Fibroblast of the aortic adventitia (primary cell): ENCODE measurements around the gene SCFD1. TPM values are rescaled to one million over a fixed set of nuclear protein-coding genes. Genes with fewer than 3 reads are reported as not detected.

Experiments used
- DNase-seq: peaks from one replicate; pipeline ENCODE4 v3.0.0-alpha.2; 2010; ENCODE audit warnings: low read depth
- H3K4me3 ChIP-seq: 2 replicates; pipeline ENCODE4 v1.5.1; 2011; ENCODE audit warnings: low read depth, mild to moderate bottlenecking, control low read depth, low read length, moderate library complexity
- CTCF ChIP-seq: IDR thresholded peaks from 2 replicates; pipeline ENCODE4 v1.5.1; 2011; ENCODE audit warnings: mild to moderate bottlenecking, low read length, control low read depth, inconsistent platforms; ENCODE audit not compliant: insufficient read depth
- total RNA-seq: library from RNA; depleted of rRNA; stranded (reverse); fragments of >200 nt; gene quantifications from 2 replicates; pipeline ENCODE4 v1.2.3, GENCODE V29; 2012; ENCODE audit warnings: low replicate concordance

SCFD1 gene
- total RNA-seq, 1 donor = 125 TPM

- TF ChIP-seq CTCF = no peak
- no peak overlapping the region for H3K4me3 ChIP-seq
- DNase-seq = no peak
Observed at GRCh38 chr14:30651937-30652336, 29.8 kb downstream of the SCFD1 start.

GRCh38 chr14:30655124-30655523 is 33.0 kb downstream of the SCFD1 start:
- no peak for DNase-seq
- no peak overlapping the region for H3K4me3 ChIP-seq
- TF ChIP-seq CTCF = no peak

- no peak for TF ChIP-seq CTCF
- no peak overlapping the region for H3K4me3 ChIP-seq
- no peak for DNase-seq
Observed at GRCh38 chr14:30655658-30656057, 33.5 kb downstream of the SCFD1 start.

- DNase-seq = peak; percentile 38
- peak; percentile 73 for TF ChIP-seq CTCF
Observed at GRCh38 chr14:30656190-30656632, 34.1 kb downstream of the SCFD1 start.

GRCh38 chr14:30657050-30657449 is 34.9 kb downstream of the SCFD1 start:
- peak; percentile 20 for DNase-seq
- no peak for TF ChIP-seq CTCF

More at GRCh38 chr14:30656190-30656632, 34.1 kb downstream of the SCFD1 start:
- no peak overlapping the region for H3K4me3 ChIP-seq

GRCh38 chr14:30657606-30658163 is 35.6 kb downstream of the SCFD1 start:
- DNase-seq = peak; percentile 21
- H3K4me3 ChIP-seq = no peak overlapping the region
- TF ChIP-seq CTCF = peak; percentile 46

More at GRCh38 chr14:30657050-30657449, 34.9 kb downstream of the SCFD1 start:
- no peak overlapping the region for H3K4me3 ChIP-seq

GRCh38 chr14:30658645-30659044 is 36.5 kb downstream of the SCFD1 start:
- no peak for DNase-seq
- no peak for TF ChIP-seq CTCF
- no peak overlapping the region for H3K4me3 ChIP-seq
